Stimulated activated CD8-positive, alpha-beta memory T cell treated with anti-CD3 and anti-CD28 coated beads, Interleukin-4, amount 100 ng/mL, for 1 hour (primary cell): ENCODE measurements around the gene NDUFAF8.

Experiments
- DNase-seq, 2 donors: peaks; one replicate each; pipeline ENCODE4 v3.0.0-alpha.2; 2020; ENCODE audit warnings: low read depth in 2 of 2, low spot score in 1 of 2

NDUFAF8 gene

DNA sequence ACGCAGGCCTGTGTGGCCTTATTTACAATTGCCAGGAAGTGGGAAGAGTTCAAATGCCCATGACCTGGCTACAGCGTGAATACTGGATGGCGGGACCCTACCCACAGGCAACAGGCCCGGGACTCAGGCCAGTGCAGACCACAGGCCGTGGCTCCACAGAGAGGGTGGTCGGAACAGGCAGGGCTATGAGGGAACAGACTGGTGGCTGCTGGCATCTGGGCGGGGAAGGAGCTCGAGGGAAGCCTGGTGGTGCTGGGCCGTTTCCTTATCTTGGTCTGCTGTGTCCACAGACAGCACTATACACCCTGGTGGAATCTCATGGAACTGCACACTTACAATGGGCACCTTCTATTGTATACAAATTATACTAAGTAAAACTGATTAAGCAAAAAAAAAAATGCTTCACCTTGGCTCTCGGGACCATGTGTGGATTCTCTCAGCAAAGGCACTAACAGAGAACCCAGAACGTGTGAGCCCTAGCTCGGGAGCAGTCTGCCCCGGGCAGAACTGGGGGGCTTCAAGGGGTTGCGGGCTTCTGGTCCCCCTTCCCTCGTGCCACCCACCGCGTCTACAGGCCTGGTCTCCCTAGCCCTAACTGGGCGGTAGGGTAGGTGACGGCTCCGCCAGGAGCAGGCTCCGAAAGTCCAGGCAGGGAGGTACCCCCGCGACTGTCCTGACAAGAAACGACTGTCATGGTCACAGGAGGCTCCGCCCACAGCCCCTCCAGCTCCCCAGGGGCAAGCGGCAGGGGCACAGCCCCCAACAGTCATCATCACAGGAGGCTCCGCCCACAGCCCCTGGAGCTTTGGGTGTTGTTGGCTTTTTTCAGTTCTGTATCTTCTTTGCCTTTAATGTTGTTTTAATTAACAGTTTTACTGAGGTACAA lies 38.2 kb upstream of the NDUFAF8 start:
- no peak for DNase-seq

DNA sequence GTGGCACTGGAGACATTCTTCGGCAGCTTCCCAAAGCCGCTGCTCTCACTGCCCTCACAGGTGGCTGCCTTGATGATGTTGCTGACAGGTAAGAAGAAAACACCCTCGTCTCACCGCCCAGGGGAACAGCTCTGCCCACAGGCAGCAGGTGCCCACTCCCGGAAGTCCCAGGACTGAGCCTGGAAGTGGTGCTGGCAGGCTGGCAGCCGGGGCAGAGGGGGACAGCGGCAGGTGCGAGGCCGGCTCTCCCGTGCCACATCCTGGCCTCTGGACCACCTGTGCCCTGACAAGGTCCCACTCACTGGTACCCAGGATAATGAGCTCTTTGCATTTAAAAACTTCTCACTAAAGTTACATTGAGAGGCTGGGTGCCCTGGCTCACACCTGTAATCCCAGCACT lies 36.8 kb upstream of the NDUFAF8 start:
- no peak for DNase-seq

DNA sequence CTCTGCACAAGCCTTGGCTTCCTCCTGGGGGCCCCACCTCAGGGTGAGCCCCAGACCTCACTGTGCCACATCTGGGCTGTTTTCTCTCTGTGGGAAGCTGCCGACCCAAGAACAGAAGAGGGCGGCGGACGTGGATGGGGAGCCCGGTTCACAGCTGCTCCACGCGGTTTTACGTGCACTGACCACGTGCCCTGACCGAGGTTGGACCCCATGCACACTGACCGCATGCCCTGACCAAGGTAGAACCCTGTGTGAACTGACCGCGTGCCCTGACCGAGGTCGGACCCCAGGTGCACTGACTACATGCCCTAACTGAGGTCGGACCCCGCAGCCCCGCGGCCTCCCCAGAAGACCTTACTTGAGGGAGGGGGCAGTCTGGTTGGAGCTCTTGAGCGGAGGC lies 36.0 kb upstream of the NDUFAF8 start:
- DNase-seq = no peak

DNA sequence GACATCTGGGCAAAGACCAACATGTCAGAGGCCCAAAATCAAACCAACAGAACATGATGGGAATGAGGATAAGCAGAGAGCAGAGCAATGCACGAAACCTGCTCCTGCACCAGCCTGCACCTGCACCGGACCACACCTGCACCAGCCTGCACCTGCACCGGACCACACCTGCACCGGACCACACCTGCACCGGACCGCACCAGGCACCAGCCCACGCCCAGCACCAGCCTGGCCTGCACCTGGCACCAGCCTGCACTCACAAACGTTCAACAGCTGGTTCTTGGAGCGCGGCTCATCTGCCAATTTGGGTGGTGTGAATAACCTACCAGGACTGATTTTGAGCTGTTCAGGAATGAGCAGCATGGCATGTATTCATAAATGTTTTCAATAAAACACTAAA lies 34.5 kb upstream of the NDUFAF8 start:
- DNase-seq = no peak

DNA sequence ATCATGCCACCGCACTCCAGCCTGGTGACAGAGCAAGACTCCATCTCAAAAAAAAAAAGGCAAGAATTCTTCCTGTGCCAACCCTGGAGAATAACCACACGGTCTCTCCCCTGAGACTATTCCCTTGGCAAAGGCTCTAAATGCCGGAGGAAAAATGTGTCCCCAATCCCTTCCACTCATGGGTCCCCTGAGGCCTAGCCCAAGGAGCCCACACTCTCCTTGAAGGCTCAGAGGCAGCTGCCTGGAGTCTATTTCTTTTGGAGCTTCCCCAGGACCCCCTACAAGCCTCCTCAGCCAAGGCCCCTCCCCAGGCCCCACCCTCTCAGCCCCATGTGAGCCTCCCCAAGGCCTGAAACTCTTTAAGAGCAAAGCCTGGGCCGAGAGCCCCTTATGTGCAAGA lies 33.0 kb upstream of the NDUFAF8 start:
- no peak for DNase-seq

DNA sequence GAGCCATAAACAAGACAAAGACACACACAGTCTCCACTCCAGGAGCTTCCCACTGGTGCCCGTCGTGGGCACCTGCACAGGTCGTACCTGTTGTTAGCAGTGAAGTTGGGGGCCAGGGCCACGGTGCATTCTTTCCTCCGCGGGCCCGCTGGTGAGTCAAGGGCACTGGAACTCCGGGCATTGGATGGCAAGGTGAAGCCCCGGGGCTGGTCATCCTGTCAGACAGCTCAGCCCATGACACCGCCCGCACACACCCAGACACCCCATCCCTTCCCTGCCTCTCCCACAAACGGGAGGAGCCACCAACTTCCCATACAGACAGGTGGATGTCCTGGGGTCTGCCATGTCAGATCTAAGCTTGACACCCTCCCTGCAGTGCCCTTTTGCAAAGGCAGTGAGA lies 32.5 kb upstream of the NDUFAF8 start:
- DNase-seq = no peak

DNA sequence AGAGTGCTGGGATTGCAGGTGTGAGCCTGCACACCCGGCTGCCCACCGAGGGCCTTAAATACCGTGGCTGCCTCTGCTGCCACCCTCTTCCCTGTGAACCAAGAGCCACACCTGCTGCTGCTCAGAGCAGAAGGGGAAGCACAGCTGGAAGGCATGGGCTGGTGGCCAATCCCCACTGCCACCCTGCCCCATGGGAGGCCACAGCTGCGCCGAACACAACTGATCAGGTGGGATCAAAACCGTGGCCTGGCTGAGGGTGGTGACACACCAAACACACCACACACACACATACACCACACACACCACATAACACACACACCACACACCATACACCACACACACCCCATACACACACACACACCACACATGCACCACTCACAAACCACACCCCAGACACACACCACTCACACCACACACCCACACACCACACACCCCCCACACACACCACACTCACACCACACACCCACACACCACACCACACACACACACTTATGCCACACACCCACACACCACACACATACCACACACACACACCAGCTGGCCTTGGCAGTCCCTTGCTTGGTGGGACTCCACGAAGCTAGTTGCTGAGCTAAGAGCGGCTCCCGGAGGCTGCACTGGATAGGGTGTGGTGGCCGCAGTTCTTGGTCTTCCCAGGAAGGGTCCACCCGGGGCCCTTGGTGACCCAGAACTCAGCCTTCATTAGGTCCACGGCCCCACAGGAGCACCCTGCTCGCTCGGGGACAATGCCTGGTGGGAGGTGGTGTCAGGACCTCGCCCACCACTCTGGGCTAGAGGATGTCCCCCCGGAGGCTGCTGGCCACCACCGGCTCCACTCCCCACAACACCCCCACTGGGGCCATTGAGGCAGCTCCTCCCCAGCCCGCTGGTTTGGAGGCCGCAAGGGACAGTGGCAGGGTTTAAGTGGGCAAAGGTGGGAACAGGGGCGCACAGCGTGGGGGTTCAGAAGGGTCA lies 31.2 kb upstream of the NDUFAF8 start:
- DNase-seq = no peak

DNA sequence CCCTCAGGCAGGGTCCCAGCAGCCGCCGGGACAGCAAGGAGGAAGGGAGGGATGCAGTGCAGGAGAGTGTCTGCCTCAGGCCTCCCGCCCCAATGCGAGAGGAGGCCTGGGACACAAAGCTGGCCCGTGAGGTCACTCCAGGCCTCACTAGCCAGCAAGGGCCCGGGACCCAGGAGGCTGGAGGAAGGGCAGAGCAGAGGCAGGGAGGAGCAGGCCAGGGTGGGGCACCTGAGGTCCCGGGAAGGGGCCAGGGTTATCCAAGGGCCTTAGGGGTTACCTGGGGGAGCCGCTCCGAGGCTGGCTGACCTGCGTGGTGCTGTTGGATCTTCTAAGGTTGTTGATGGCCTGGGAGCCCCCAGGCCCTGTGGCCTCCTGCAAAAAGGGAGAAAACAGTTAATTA lies 30.5 kb upstream of the NDUFAF8 start:
- no peak for DNase-seq

DNA sequence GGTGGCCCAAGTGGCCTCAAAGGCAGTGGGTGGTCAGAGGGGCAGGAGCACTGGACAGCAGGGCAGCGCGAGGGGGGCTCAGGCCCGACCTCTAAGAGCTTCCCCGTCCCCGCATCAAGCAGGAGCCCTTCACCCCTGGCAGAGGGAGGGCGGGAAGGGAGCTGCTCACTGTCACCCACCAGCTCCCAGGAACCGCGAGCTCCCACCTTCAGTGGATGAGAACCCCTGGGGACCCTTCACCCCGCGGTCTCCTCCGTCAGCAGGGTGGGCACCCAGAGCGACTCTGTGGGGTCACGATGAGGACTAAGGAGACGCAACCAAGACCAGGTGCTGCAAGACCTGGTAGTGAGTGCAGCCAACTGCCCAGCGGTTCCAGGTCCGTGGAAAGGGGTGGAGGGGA lies 30.0 kb upstream of the NDUFAF8 start:
- DNase-seq = no peak

DNA sequence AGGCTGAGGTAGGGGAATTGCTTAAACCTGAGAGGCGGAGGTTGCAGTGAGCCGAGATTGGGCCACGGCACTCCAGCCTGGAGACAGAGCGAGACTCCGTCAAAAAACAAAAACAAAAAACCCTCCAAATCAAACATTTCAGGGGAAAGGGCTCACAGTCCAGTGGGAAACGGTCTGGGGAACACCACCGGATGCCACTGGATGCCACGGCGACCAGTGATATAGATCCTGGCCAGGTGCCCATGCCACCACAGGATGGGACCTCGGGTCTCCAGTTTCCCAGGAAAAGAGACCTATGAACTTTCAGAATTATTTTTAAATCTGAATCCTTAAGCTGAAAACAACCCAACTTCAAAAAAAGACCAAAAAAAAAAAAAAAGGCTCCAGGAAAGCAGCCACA lies 28.7 kb upstream of the NDUFAF8 start:
- no peak for DNase-seq

DNA sequence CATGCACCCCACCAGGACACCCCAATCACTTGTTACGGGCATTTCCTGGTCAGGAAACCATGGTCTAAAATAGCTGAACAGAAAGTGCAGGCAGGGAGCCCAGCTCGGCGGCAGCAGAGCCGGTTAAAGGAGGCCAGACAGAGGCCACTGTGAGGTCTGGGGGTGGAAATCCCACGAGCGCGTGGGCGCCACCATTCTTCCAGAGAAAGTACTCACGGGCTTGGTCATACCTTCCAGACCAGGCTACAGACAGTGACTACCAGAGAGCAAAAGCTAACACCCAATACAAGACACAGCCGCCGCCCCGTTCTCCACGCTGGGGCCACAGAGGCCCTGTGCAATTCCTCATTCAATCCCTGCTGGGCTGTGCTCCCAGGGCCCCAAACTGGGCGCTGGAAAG lies 28.2 kb upstream of the NDUFAF8 start:
- DNase-seq = no peak

DNA sequence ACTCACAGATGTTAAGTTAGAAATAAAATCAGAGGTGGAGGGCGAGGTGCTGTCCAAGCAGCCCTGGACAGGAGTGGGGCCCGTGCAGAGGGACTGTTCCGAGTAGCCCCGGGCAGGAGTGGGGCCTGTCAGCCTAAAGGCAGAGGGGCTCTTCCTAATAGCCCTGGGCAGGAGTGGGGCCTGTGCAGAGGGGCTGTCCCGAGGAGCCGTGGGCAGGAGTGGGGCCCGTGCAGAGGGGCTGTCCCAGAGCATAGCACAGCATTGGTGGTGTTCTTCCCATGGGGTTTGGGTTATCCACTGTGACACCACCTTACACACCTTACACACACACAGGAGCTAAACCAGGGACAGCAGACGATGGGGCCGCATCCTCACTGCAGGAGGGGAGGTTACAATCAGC lies 26.8 kb upstream of the NDUFAF8 start:
- DNase-seq = no peak

DNA sequence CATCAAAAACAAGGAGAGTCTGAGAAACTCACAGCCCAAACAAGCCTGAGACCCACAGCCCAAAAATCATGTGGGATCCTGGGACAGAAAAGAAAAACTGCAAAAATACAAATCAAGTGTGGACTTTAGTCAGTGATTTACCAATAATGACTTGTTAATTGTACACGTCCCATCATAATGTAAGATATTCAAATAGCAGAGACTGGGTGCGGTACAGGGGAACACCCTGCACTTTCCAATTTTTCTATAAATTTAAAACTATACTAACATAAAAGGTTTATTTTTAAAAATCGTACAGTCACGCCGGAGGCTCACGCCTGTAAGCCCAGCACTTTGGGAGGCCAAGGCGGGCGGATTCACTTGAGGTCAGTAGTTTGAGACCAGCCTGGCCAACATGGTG lies 25.1 kb upstream of the NDUFAF8 start:
- DNase-seq = no peak

DNA sequence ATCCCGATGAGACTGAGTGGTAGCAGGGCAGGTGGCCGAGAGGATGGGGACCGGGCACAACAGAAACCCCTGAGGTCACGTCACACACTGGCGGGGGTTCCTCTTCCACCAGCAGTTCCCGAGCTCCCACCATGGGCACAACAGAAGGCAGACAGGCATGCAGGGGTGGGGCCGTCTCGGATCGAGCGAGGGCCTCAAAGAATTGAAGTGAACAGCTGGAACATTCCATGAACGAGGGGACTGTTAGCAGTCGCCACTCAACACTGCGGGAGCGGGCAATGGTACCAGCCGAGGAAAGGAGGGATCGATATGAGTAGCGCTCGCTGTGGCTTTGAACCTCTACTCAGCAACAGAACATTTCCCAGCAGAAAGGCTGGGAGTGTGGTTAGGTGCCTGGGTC lies 21.6 kb upstream of the NDUFAF8 start:
- DNase-seq = no peak

DNA sequence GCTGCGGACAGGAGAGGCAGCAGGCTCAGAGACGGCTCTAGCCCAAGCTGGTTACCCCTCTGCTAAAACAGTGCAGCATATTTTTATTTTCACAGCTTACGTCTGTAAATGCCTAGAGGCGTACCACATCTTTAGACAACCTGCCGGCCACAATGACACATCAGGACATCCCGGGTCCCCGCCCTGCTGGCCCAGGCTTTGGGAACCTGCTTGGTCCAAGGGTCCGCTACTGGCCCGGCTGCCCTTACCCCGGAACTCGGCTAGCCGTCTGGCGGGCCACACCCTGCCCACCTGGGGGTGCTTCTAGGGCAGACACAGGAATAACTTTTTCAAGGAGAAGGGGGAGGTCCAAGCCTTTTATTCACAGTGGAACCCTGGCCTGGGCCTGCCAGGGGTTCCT lies 20.7 kb upstream of the NDUFAF8 start:
- no peak for DNase-seq

DNA sequence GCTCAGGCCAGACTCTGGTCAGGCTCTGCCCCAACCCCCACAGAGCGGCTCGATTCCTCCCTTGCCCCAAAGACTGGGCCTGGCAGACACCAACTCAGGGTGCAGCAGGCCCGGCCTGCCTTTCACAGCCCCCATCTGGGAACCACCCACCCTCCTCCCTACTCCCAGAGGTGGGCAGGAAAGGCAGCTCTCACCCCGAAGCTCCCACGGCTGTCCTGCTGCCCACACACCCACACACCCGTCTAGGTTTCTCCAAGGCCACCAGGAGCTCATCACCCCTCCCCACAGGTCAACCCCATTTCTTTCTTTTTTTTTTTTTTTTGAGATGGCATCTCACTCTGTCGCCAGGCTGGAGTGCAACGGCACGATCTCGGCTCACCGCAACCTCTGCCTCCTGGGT lies 20.1 kb upstream of the NDUFAF8 start:
- no peak for DNase-seq

DNA sequence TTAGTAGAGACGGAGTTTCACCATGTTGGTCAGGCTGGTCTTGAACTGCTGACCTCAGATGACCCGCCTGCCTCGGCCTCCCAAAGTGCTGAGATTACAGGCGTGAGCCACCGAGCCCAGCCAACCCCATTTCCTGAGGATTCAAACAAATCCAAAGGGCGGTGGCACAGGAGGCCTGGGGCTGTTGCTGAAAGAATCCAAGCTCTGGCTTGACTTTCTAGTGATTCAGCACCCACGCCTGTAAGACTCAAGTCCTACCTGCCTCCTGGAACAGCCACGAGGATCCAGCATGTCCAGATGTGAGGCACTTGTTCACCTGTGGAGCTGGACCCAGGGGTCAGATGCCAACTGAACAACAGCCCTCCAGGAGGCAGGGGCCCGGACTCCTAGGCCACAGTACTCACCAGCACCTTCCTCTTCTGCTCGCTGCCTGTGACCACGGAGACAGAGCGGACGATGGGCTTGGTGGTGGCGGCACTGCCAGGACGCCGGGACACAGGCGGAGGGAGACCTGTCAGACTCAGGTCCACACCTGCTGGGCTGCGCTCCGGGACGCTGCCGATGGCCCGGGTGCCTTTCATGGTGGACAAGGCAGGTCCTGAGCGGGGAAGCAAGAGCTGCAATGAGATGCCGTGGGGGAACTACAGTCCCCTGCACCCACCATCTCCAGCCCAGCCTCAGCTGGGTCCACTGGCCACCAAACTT lies 19.5 kb upstream of the NDUFAF8 start:
- no peak for DNase-seq

DNA sequence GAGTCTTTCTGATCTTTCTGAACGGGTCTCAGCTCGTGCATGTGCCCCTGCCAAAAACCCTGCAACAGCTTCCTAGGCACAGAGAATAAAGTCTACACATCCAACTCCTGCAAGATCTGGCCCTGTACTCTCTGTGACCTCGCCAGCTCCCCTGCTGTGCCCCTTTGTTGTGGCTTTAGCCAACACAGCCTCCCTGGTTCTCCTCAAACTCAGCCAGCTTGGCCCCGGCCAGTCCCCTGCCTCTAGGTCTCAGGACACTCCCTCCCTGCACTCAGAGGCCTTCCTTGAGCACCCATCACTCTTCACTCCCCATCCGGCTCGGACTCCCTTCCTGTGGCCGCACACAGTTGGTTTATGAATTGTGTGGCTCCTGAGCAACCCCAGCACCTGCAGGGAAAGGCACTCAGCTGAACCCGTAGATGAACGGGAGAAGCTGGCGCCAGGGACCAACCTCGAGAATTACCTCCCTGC lies 17.7 kb upstream of the NDUFAF8 start:
- no peak for DNase-seq

DNA sequence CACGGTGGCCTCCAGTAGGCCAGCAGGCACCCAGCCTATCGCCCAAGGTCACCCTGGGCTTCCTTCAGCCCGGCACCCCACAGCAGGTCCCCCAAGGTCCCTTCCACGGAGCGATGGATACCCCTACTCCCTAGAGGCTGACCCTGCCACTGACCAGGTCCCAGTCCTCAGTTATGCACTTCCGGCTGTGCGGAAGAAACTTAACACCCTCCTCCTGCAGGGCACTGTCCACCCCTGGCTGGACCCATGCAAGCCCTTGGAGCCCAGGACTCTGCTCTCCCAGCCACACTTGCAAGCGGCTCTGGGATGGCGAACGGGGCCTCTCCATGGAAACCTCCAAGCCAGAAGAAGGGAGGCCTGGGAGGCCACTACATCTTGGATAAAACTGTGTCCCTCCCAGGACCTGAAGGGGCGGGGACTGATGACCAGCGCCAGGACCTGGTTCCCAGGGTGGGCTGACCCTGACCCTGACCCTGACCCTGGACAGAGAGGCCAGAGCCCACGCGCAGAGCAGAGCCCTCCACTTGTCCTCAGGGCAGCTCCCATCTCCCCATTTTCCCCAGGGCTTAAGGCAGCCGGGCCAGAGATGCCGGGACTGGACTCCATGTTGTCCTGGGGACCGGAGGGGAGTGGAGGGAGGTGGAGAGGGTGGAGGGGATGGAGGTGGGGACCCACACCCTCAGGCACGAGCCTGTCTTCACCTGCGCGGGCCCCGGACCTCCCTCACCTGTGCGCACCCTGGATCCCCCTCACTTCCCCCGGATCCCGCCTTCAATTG lies 17.1 kb upstream of the NDUFAF8 start:
- no peak for DNase-seq

DNA sequence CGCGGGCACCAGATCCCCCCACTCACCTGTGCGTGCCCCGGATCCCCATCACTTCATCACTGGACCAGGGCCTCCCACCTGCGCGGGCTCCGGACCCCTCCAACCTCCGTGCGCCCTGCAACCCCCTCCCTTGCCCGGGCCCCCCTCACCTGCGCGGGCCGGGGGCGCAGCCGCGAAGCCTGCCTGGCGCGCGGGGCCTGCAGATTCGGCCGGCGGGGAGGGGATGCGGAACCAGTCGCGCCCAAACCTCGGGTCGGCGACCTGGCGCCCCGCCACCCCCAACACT lies 16.6 kb upstream of the NDUFAF8 start:
- no peak for DNase-seq
